K562 (cell line): ENCODE results near the gene KIF17. TPM values are rescaled to one million over a fixed set of nuclear protein-coding genes. Genes with fewer than 3 reads are reported as not detected.

Experiments
- CBX1 ChIP-seq: sonication (generic); IDR thresholded peaks from 2 replicates; pipeline ENCODE4 v1.6.1; 2016; ENCODE audit warnings: antibody characterized with exemption, low read depth, mild to moderate bottlenecking
- CEBPG ChIP-seq, 3 experiments: fragments of 200-800 bp in 1 of 3; sonication (Bioruptor generic) in 1 of 3; sonication (generic) in 1 of 3; formaldehyde crosslinking in 1 of 3; IDR thresholded peaks in 2 of 3; conservative IDR thresholded peaks in 1 of 3; 2 replicates each; pipeline versions ENCODE4 v1.6.1 to v1.8.0; 2016 to 2022; ENCODE audit warnings: missing compliant biosample characterization in 2 of 3, missing genetic modification characterization in 2 of 3, mild to moderate bottlenecking in 1 of 3, missing genetic modification reagents in 1 of 3
- HSF4 ChIP-seq: fragments of 250-450 bp; sonication (Bioruptor Pico); IDR thresholded peaks from 2 replicates; pipeline ENCODE4 v2.1.2; 2022; ENCODE audit warnings: mild to moderate bottlenecking, moderate library complexity, borderline replicate concordance
- PHTF2 ChIP-seq: fragments of 250-450 bp; sonication (Bioruptor Pico); IDR thresholded peaks from 2 replicates; pipeline ENCODE4 v1.5.0; 2021; ENCODE audit warnings: mild to moderate bottlenecking
- POLR2G ChIP-seq: fragments of 200-400 bp; formaldehyde crosslinking; IDR thresholded peaks from 2 replicates; pipeline ENCODE4 v1.6.1; 2017; ENCODE audit warnings: low read depth, mild to moderate bottlenecking, antibody characterized with exemption, low read length, moderate library complexity
- PTBP1 ChIP-seq: fragments of 200-400 bp; formaldehyde crosslinking; IDR thresholded peaks from 2 replicates; pipeline ENCODE4 v1.6.1; 2017; ENCODE audit warnings: low read depth, low read length
- STAT5B ChIP-seq: fragments of 250-450 bp; sonication (Bioruptor Pico); IDR thresholded peaks from 2 replicates; pipeline ENCODE4 v1.8.0; 2021; ENCODE audit warnings: mild to moderate bottlenecking, inconsistent platforms
- THRA ChIP-seq: fragments of 450-650 bp; IDR thresholded peaks from 2 replicates; pipeline ENCODE4 v1.6.1; 2017; ENCODE audit warnings: mild to moderate bottlenecking, moderate library complexity
- ZNF134 ChIP-seq: fragments of 250-450 bp; sonication (Bioruptor Pico); conservative IDR thresholded peaks from 2 replicates; pipeline ENCODE4 v1.4.0; 2020
- ZNF165 ChIP-seq: fragments of 250-450 bp; sonication (Bioruptor Pico); IDR thresholded peaks from 2 replicates; pipeline ENCODE4 v1.4.0; 2020; ENCODE audit warnings: borderline replicate concordance
- polyA plus RNA-seq, 8 experiments: library from polyadenylated mRNA; depleted of rRNA in 4 of 8; stranded (reverse) in 5 of 8; unstranded in 3 of 8; fragments of >200 nt; fragmentation: Nextera tagmentation in 2 of 8; fragmentation: Illumina TruSeq in 1 of 8; extraction: Ambion mirVana in 2 of 8; extraction: Trizol in 1 of 8; gene quantifications; 2 replicates each; pipeline versions ENCODE4 v1.2.1 to v1.2.3, GENCODE V29; 2011 to 2014; ENCODE audit warnings: inconsistent platforms in 1 of 8, missing spikeins in 1 of 8
- total RNA-seq, 7 experiments: library from RNA; depleted of rRNA in 6 of 7; stranded (reverse); fragments of >200 nt in 6 of 7; fragmentation: Illumina TruSeq in 2 of 7; extraction: Trizol in 2 of 7; gene quantifications; 2 replicates each; pipeline versions ENCODE4 v1.2.1 to v1.2.3, GENCODE V29; 2011 to 2021; ENCODE audit warnings: low replicate concordance in 1 of 7
- TF ChIP-seq, protein P1 (sequence below): fragments of 250-450 bp; sonication (Bioruptor Pico); IDR thresholded peaks from 2 replicates; pipeline ENCODE4 v1.8.0; 2022; ENCODE audit warnings: moderate library complexity, mild to moderate bottlenecking, inconsistent platforms

The KIF17 gene
- total and polyA plus RNA-seq, 9 of the 15 experiments (the other 6 are each of a cell fraction or from before 2014, with no cell fraction given): 0.04 to 0.47 (median 0.18) TPM; not detected in 5

DNA sequence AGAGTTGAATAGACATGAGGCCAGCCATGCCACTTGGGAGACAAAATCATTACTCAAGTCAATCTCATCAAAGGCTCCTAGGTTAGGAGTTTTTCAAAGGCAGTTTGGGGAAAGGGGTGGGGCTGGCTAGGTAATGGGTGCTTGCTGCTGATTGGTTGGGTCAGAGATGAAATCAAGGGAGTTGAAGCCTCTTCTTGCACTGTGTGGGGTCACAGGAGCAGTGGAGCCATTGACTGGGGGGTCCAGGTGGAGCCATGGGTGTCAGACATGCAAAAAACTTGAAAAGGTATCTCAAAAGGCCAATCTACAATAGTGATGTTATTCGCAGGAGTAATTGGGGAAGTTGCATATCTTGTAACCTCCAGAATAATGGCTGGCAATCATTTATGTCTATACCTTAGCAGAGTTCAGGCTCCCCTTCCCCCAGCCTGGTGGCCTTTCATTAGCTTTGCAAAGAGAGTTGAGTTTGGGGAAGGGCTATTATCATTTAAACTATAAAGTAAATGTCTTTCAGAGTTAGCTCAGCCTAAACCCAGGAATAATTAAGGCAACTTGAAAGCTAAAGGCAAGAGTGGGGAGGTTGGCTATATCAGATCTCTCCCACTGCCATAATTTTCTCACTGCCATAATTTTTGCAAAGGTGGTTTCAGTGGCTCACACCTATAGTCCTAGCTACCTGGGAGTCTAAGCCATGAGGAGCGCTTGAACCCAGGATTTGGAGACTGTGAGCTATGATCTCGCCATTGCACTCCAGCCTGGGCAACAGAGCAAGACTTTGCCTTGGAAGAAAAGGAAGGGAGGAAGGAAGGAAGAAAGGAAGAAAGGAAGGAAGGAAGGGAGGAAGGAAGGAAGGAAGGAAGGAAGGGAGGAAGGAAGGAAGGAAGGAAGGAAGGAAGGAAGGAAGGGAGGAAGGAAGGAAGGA, 92.4 kb downstream of the KIF17 start (continued):
- TF ChIP-seq STAT5B (no peak), HSF4 (CRISPR knock-in tag) (no peak), CBX1 (no peak), CEBPG (CRISPR knock-in tag; IDR thresholded peaks at IDR 0.05) (no peak), CEBPG (tag; conservative IDR thresholded peaks at IDR 0.05 in 1 of 2, IDR thresholded peaks at IDR 0.05 in 1 of 2) (no peak), THRA (no peak), ZNF165 (no peak), PHTF2 (no peak), ZNF134 (CRISPR knock-in tag) (no peak), PTBP1 (no peak), POLR2G (no peak)
- TF ChIP-seq, protein P1, sequence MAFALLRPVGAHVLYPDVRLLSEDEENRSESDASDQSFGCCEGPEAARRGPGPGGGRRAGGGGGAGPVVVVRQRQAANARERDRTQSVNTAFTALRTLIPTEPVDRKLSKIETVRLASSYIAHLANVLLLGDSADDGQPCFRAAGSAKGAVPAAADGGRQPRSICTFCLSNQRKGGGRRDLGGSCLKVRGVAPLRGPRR (CRISPR knock-in tag): no peak
